ENCODE data around the gene ZNF384.
"Not testable (repeated sequence)": the region's sequence is repeated elsewhere in the genome, so short reads cannot be mapped to it uniquely, and the experiment has no call there.

Gene ZNF384

DNA sequence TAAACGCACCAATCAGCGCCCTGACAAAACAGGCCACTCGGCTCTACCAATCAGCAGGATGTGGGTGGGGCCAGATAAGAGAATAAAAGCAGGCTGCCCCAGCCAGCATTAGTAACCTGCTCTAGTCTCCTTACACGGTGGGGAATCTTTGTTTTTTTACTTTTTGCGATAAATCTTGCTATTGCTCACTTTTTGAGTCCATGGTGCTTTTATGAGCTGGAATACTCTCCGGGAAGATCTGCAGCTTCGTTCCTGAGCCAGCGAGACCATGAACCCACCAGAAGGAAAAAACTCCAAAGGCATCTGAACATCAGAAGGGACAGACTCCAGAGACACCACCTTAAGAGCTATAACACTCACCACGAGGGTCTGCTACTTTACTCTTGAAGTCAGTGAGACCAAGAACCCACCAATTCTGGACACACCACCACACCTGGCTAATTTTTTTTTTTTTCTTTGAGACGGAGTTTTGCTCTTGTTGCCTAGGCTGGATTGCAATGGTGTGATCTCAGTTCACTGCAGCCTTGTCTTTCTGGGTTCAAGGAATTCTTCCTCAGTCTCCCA lies 27.8 kb upstream of the ZNF384 start:
- Histone ChIP-seq H3K4me1 (ENCODE audit: control insufficient read depth, low read depth, low read length) (no peaks in the 10 kb centered on the region), H3K4me3 (ENCODE audit: low read length) (no peak overlapping the region), H3K9me3 (ENCODE audit: control insufficient read depth, low read depth, low read length) (no peaks in the 10 kb centered on the region), H3K27ac (ENCODE audit: low read length) (no peak overlapping the region), H3K9ac (ENCODE audit: low read length) (no peak overlapping the region), H3K27me3 (ENCODE audit: control insufficient read depth, insufficient read depth, low read length) (no peaks in the 10 kb centered on the region), H3K36me3 (ENCODE audit: control insufficient read depth, low read depth, low read length) (no peaks in the 10 kb centered on the region)

GRCh38 chr12:6716031-6716873 lies 27.1 kb upstream of the ZNF384 start:
- H3K36me3 ChIP-seq (ENCODE audit: control insufficient read depth, low read depth, low read length); H3K27ac ChIP-seq (ENCODE audit: low read length); H3K4me1 ChIP-seq (ENCODE audit: control insufficient read depth, low read depth, low read length); H3K4me3 ChIP-seq (ENCODE audit: low read length); H3K27me3 ChIP-seq (ENCODE audit: control insufficient read depth, insufficient read depth, low read length); H3K9ac ChIP-seq (ENCODE audit: low read length); H3K9me3 ChIP-seq (ENCODE audit: control insufficient read depth, low read depth, low read length): not testable (repeated sequence)

DNA sequence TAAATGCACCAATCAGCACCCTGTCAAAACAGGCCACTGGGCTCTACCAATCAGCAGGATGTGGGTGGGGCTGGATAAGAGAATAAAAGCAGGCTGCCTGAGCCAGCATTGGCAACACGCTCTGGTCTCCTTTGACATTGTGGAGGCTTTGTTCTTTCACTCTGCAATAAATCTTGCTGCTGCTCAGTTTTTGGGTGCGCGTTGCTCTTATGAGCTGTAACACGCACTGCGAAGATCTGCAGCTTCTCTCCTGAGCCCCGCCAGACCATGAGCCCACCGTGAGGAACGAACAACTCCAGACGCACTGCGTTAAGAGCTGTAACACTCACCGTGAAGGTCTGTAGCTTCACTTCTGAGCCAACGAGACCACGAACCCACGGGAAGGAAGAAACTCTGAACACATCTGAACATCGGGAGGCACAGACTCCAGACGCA lies 19.8 kb upstream of the ZNF384 start:
- Histone ChIP-seq H3K4me3 (ENCODE audit: low read length) (no peak overlapping the region), H3K36me3 (ENCODE audit: control insufficient read depth, low read depth, low read length) (no peaks in the 10 kb centered on the region), H3K9ac (ENCODE audit: low read length) (no peak overlapping the region), H3K27ac (ENCODE audit: low read length) (no peak overlapping the region), H3K9me3 (ENCODE audit: control insufficient read depth, low read depth, low read length) (no peaks in the 10 kb centered on the region), H3K4me1 (ENCODE audit: control insufficient read depth, low read depth, low read length) (no peaks in the 10 kb centered on the region), H3K27me3 (ENCODE audit: control insufficient read depth, insufficient read depth, low read length) (no peaks in the 10 kb centered on the region)

DNA sequence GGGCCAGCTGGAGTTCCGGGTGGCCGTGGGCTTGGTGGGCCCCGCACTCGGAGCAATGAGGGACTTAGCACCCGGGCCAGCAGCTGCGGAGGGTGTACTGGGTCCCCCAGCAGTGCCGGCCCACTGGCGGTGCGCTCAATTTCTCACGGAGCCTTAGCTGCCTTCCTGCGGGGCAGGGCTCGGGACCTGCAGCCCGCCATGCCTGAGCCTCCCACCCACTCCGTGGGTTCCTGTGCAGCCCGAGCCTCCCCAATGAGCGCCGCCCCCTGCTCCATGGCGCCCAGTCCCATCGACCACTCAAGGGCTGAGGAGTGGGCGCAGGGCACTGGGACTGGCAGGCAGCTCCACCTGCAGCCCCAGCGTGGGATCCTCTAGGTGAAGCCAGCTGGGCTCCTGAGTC lies 19.2 kb upstream of the ZNF384 start:
- H3K27me3 ChIP-seq (ENCODE audit: control insufficient read depth, insufficient read depth, low read length); H3K4me3 ChIP-seq (ENCODE audit: low read length); H3K9me3 ChIP-seq (ENCODE audit: control insufficient read depth, low read depth, low read length); H3K27ac ChIP-seq (ENCODE audit: low read length); H3K9ac ChIP-seq (ENCODE audit: low read length); H3K36me3 ChIP-seq (ENCODE audit: control insufficient read depth, low read depth, low read length); H3K4me1 ChIP-seq (ENCODE audit: control insufficient read depth, low read depth, low read length): not testable (repeated sequence)

DNA sequence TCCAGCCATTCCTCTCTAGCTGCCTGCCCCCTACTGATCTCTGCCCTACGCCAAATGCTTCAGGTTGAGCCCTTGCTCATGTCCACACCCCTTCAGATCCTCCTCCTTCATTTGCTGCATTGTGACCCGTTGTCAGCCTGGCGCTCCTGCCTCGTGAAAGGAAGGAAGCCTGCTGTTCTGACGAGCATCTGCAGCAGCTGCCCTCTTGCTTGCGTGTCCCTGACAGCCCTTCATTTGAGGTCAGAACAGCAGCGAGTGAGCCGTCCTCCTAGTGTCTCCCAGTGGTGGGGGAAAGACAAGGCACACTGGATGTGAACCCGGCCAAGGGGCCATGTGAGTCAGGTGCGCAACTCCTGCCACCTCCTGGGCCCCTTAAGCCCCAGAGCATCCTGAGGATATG lies 14.5 kb upstream of the ZNF384 start:
- Histone ChIP-seq H3K27me3 (ENCODE audit: control insufficient read depth, insufficient read depth, low read length) (peaks cover 35% of the 10 kb centered on the region), H3K9me3 (ENCODE audit: control insufficient read depth, low read depth, low read length) (no peaks in the 10 kb centered on the region), H3K36me3 (ENCODE audit: control insufficient read depth, low read depth, low read length) (no peaks in the 10 kb centered on the region), H3K27ac (ENCODE audit: low read length) (no peak overlapping the region), H3K4me1 (ENCODE audit: control insufficient read depth, low read depth, low read length) (peaks cover 4% of the 10 kb centered on the region), H3K4me3 (ENCODE audit: low read length) (peak overlapping the region; percentile 29), H3K9ac (ENCODE audit: low read length) (no peak overlapping the region)

GRCh38 chr12:6701078-6701768 lies 12.0 kb upstream of the ZNF384 start:
- H3K9ac ChIP-seq (ENCODE audit: low read length): no peak overlapping the region

DNA sequence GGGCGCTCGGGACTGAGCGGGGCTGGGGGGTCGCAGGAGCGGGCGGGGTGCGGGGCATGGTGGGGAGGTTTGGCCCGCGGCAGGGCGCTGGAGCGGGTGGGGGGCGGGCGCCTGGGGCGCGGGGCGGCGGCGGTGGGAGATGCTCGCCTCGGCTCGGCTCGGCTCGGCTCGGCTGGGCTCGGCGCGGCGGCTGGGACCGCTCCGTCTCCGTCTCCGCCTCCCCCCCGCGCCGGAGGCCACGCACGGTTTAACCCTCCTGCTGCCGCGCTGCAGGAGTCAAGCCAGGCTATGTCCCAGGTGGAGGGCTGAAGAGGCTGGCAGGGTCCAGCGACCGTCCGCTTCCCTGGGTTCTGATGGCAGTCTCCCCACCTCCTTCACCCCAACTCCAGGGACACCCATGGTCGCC lies 11.5 kb upstream of the ZNF384 start, which contains the start of gene PIANP:
Gene PIANP (minus strand): TSS at position 170 of the 406 bp plus-strand sequence. CDS start 2,754 bp downstream, outside the sequence.
- Histone ChIP-seq H3K4me3 (ENCODE audit: low read length) (peak within 1 kb of the TSS; percentile 69), H3K36me3 (ENCODE audit: control insufficient read depth, low read depth, low read length) (no peaks in the 10 kb centered on the region), H3K27me3 (ENCODE audit: control insufficient read depth, insufficient read depth, low read length) (peaks cover 37% of the 10 kb centered on the region), H3K9me3 (ENCODE audit: control insufficient read depth, low read depth, low read length) (no peaks in the 10 kb centered on the region), H3K9ac (ENCODE audit: low read length) (no peak within 1 kb of the TSS), H3K27ac (ENCODE audit: low read length) (no peak within 1 kb of the TSS), H3K4me1 (ENCODE audit: control insufficient read depth, low read depth, low read length) (peaks cover 4% of the 10 kb centered on the region)

More at GRCh38 chr12:6701078-6701768, 12.0 kb upstream of the ZNF384 start:
- Histone ChIP-seq H3K4me3 (ENCODE audit: low read length) (peak overlapping the region; percentile 54), H3K27ac (ENCODE audit: low read length) (no peak overlapping the region), H3K4me1 (ENCODE audit: control insufficient read depth, low read depth, low read length) (peaks cover 4% of the 10 kb centered on the region), H3K36me3 (ENCODE audit: control insufficient read depth, low read depth, low read length) (no peaks in the 10 kb centered on the region), H3K9me3 (ENCODE audit: control insufficient read depth, low read depth, low read length) (no peaks in the 10 kb centered on the region), H3K27me3 (ENCODE audit: control insufficient read depth, insufficient read depth, low read length) (peaks cover 37% of the 10 kb centered on the region)

GRCh38 chr12:6699989-6700645 lies 10.9 kb upstream of the ZNF384 start:
- Histone ChIP-seq H3K36me3 (ENCODE audit: control insufficient read depth, low read depth, low read length) (no peaks in the 10 kb centered on the region), H3K4me1 (ENCODE audit: control insufficient read depth, low read depth, low read length) (peaks cover 4% of the 10 kb centered on the region), H3K27me3 (ENCODE audit: control insufficient read depth, insufficient read depth, low read length) (peaks cover 37% of the 10 kb centered on the region), H3K4me3 (ENCODE audit: low read length) (peak overlapping the region; percentile 69), H3K9me3 (ENCODE audit: control insufficient read depth, low read depth, low read length) (no peaks in the 10 kb centered on the region), H3K27ac (ENCODE audit: low read length) (no peak overlapping the region), H3K9ac (ENCODE audit: low read length) (no peak overlapping the region)

GRCh38 chr12:6699259-6699988 lies 10.2 kb upstream of the ZNF384 start:
- no peaks in the 10 kb centered on the region for H3K9me3 ChIP-seq (ENCODE audit: control insufficient read depth, low read depth, low read length)
- H3K36me3 ChIP-seq (ENCODE audit: control insufficient read depth, low read depth, low read length): no peaks in the 10 kb centered on the region
- H3K27ac ChIP-seq (ENCODE audit: low read length): no peak overlapping the region
- peaks cover 37% of the 10 kb centered on the region for H3K27me3 ChIP-seq (ENCODE audit: control insufficient read depth, insufficient read depth, low read length)
- H3K4me1 ChIP-seq (ENCODE audit: control insufficient read depth, low read depth, low read length): peaks cover 4% of the 10 kb centered on the region
- H3K4me3 ChIP-seq (ENCODE audit: low read length): peak overlapping the region; percentile 69
- no peak overlapping the region for H3K9ac ChIP-seq (ENCODE audit: low read length)

DNA sequence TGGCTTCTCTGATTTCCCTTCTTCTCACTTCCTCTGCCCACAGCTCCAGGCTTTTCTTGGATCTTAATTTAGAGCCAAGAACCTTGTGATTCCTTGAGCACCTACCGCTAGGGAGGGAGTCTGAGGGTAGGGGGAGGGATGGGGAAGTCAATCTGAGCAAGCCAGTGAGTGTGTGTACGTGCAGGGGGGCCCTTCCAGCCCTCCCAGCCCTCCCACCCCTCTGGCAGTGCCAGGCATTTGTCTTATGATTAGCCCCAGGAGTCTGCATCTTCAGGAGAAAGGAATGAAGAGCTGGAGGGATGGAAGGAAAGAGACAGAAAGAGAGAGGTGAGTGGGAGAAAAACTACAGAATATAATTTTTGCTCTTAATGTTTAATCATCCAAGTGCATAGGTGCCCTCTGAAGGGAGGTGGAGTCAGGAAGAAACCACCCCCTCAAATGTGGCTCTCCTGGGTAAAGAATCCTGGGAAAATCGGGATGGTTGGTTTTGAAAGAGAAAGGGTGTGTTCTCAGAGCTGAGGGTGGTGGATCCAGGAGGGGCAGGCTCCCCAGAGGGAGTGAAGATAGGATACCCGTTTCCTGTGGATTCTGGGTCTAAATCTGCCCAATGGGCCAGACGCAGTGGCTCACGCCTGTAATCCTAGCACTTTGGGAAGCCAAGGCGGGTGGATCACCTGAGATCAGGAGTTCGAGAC lies 9.3 kb upstream of the ZNF384 start:
- Histone ChIP-seq H3K9me3 (ENCODE audit: control insufficient read depth, low read depth, low read length) (no peaks in the 10 kb centered on the region), H3K9ac (ENCODE audit: low read length) (no peak overlapping the region), H3K36me3 (ENCODE audit: control insufficient read depth, low read depth, low read length) (no peaks in the 10 kb centered on the region), H3K27me3 (ENCODE audit: control insufficient read depth, insufficient read depth, low read length) (peaks cover 37% of the 10 kb centered on the region), H3K4me3 (ENCODE audit: low read length) (no peak overlapping the region), H3K27ac (ENCODE audit: low read length) (no peak overlapping the region), H3K4me1 (ENCODE audit: control insufficient read depth, low read depth, low read length) (peaks cover under 1% of the 10 kb centered on the region)

Data from iPS-18a (cell line).